ENCODE measurements around the gene PNPLA4. TPM values are rescaled to one million over a fixed set of nuclear protein-coding genes. Genes with fewer than 3 reads are reported as not detected.

The PNPLA4 gene
- total and polyA plus RNA-seq, 2 donors (not counting 3 experiments of a cell fraction or from before 2014, with no cell fraction given): 8.8 to 13.1 TPM

- POLR2A ChIA-PET: no interaction called here
- dilution Hi-C loops (cut with MboI; ENCODE audit: extremely low pct_ligation_motif_present, low sequenced_read_pairs): no loop called here
- Histone ChIP-seq H3K27ac (ENCODE audit: insufficient read depth, low read depth, low read length) (no peak overlapping the region), H4K20me1 (replicated peaks; ENCODE audit: control insufficient read depth, extremely low read depth, insufficient read depth, low read length) (no peaks in the 10 kb centered on the region), H3K9me1 (replicated peaks; ENCODE audit: control insufficient read depth, extremely low read depth, insufficient read depth, low read length) (no peaks in the 10 kb centered on the region), H2AFZ (ENCODE audit: low read depth, low read length) (no peak overlapping the region), H3K36me3 (ENCODE audit: control insufficient read depth in 2 of 2, extremely low read depth in 1 of 2, insufficient read depth in 2 of 2, low read length in 2 of 2) (no peaks in the 10 kb centered on the region), H3K27me3 (ENCODE audit: control insufficient read depth in 2 of 2, insufficient read depth in 2 of 2, low read length in 2 of 2) (no peaks in the 10 kb centered on the region), H3K4me2 (ENCODE audit: insufficient read depth, low read length) (no peak overlapping the region), H3K9ac (replicated peaks; ENCODE audit: extremely low read depth, insufficient read depth, low read length) (no peak overlapping the region), H3K79me2 (ENCODE audit: control insufficient read depth, insufficient read depth, low read length) (no peaks in the 10 kb centered on the region), H3K4me1 (ENCODE audit: control insufficient read depth, extremely low read depth, insufficient read depth, low read length) (no peaks in the 10 kb centered on the region), H3K4me3 (replicated peaks in 1 of 3; ENCODE audit: insufficient read depth in 1 of 3, low read depth in 1 of 3, low read length in 3 of 3) (no peak overlapping the region), H3K9me3 (replicated peaks; ENCODE audit: control insufficient read depth, insufficient read depth, low read length) (no peaks in the 10 kb centered on the region)
- CTCF ChIA-PET: no interaction called here
- intact Hi-C loops (cut with micrococcal nuclease): no loop called here
- no TSS peak for BruUV-seq (replicated peaks)
- no peak for FAIRE-seq
- DNase-seq (ENCODE audit: low read depth, low spot score): no peak
- TF ChIP-seq POLR2A (IDR thresholded peaks at IDR 0.05; ENCODE audit: low read depth, low read length) (no peak), MYC (IDR thresholded peaks at IDR 0.05; ENCODE audit: low read depth, low read length) (no peak), JUN (IDR thresholded peaks at IDR 0.05; ENCODE audit: borderline replicate concordance, insufficient read depth, insufficient read length, low read depth) (no peak), EZH2 (IDR thresholded peaks at IDR 0.05; ENCODE audit: borderline replicate concordance, low read depth, low read length, severe bottlenecking) (no peak), POLR2AphosphoS5 (IDR thresholded peaks at IDR 0.05; ENCODE audit: insufficient read depth, low read depth, low read length) (no peak), GATA2 (IDR thresholded peaks at IDR 0.05; ENCODE audit: insufficient read depth, insufficient read length, low read depth, low read length) (no peak), FOS (IDR thresholded peaks at IDR 0.05; ENCODE audit: borderline replicate concordance, insufficient read depth, low read length) (no peak)
- TF ChIP-seq, protein P1, sequence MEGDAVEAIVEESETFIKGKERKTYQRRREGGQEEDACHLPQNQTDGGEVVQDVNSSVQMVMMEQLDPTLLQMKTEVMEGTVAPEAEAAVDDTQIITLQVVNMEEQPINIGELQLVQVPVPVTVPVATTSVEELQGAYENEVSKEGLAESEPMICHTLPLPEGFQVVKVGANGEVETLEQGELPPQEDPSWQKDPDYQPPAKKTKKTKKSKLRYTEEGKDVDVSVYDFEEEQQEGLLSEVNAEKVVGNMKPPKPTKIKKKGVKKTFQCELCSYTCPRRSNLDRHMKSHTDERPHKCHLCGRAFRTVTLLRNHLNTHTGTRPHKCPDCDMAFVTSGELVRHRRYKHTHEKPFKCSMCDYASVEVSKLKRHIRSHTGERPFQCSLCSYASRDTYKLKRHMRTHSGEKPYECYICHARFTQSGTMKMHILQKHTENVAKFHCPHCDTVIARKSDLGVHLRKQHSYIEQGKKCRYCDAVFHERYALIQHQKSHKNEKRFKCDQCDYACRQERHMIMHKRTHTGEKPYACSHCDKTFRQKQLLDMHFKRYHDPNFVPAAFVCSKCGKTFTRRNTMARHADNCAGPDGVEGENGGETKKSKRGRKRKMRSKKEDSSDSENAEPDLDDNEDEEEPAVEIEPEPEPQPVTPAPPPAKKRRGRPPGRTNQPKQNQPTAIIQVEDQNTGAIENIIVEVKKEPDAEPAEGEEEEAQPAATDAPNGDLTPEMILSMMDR (IDR thresholded peaks at IDR 0.05; ENCODE audit: extremely low read depth in 1 of 2, insufficient read depth in 1 of 2, low read depth in 1 of 2, low read length in 2 of 2): no peak
- TF ChIP-seq, protein P2, sequence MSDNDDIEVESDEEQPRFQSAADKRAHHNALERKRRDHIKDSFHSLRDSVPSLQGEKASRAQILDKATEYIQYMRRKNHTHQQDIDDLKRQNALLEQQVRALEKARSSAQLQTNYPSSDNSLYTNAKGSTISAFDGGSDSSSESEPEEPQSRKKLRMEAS (IDR thresholded peaks at IDR 0.05; ENCODE audit: insufficient read depth, insufficient read length): no peak
Observed at GRCh38 chrX:7891928-7892327, 35.3 kb downstream of the PNPLA4 start.

Data from endothelial cell of umbilical vein (primary cell).